ENCODE data around the gene TBC1D22A.

Gene TBC1D22A

GRCh38 chr22:46925818-46926217 lies 163.4 kb downstream of the TBC1D22A start:
- no peak for TF ChIP-seq CTCF (IDR thresholded peaks at IDR 0.05; ENCODE audit: insufficient read depth, low read length, missing control alignments)
- no peak for DNase-seq (ENCODE audit: low read depth, low spot score)
- no peak overlapping the region for H3K4me3 ChIP-seq (ENCODE audit: low read depth, low read length)
- CTCF ChIA-PET, result no interaction called here
- POLR2A ChIA-PET, result no interaction called here

DNA sequence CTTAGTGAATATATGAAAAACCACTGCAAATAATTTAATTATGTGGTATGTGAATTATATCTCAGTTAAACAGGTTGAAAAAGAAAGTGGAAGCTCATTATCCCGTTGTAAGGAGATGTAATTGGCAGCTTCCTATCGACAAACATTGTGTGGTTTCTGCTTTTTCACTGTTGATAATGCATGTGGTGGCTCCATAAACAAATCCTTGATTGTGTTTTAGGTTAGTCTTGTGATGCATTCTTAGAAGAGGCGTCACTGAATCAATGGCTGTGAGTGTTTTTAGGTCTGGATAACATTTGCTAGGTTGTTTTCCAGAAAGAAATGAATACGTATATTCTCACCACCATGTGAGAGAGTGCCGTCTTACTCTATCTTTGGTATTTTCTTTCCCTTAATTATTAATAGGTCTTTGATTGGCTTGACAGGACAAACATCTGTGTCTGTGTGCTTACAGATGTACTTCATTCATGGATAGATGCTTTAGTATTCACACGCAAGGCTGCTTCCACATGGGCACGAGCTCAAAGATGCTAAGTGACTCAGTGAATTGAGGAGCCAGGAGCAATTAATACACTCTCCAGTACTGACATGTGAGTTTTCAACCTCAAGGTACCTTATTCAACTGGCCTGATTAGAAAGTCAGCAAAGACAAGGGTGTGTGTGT lies 166.7 kb downstream of the TBC1D22A start:
- CTCF ChIA-PET, result no interaction called here
- no peak for TF ChIP-seq CTCF (IDR thresholded peaks at IDR 0.05; ENCODE audit: insufficient read depth, low read length, missing control alignments)
- POLR2A ChIA-PET, result no interaction called here
- DNase-seq (ENCODE audit: low read depth, low spot score), result no peak
- H3K4me3 ChIP-seq (ENCODE audit: low read depth, low read length), result no peak overlapping the region

DNA sequence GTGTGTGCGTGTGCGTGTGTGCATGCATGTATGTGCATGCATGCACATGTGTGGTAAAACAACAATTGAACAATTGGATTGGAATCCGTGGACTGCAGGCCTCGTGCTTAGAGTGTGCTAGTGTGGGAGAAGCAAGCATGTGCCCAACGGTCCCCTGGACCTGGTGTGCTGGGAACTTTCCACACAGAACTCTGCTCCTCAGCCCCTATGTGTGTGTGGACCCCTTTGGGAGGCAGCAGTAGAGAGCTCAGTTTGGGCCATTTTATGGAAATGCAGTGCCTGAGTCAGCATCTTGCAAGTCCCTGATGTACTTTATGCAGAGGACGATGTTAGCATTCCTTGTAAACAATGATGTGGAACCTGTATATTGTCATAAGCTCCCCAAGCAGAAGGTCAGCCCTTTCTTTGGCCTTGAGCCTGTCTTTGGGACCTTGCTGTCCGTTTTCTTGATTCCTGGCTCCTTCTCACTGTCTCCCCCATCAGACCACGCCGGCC lies 167.3 kb downstream of the TBC1D22A start:
- DNase-seq (ENCODE audit: low read depth, low spot score), result no peak
- H3K4me3 ChIP-seq (ENCODE audit: low read depth, low read length), result no peak overlapping the region
- TF ChIP-seq CTCF (IDR thresholded peaks at IDR 0.05; ENCODE audit: insufficient read depth, low read length, missing control alignments), result no peak
- CTCF ChIA-PET, result no interaction called here
- POLR2A ChIA-PET, result no interaction called here

GRCh38 chr22:46931414-46931813 lies 169.0 kb downstream of the TBC1D22A start:
- CTCF ChIA-PET, result interaction anchor here (0.9 to 1.2 kb wide), 3 partner anchors 12 to 172 kb away, joined by 3 read pairs; no protein-coding TSS in a partner anchor
- no peak overlapping the region for H3K4me3 ChIP-seq (ENCODE audit: low read depth, low read length)
- no peak for DNase-seq (ENCODE audit: low read depth, low spot score)
- POLR2A ChIA-PET, result no interaction called here
- peak; percentile 42 for TF ChIP-seq CTCF (IDR thresholded peaks at IDR 0.05; ENCODE audit: insufficient read depth, low read length, missing control alignments)

DNA sequence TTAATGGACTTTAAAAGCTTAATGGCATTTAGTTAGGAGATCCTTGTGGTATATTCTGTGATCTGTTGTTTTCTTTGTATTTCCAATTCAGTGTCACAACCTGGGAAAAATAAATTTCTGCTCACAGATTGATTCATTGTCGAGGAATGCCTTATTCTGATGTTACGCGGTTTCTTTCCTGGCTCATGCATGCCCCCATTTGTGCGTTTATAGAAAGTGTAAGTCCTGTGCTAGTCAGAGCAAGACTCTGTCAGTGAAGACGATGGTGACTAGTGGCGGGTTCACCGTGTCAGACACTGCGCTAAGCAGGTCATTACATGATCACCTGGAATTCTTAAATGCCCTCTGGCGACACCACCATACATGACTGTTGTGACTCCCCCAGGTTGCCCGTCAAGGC lies 169.4 kb downstream of the TBC1D22A start:
- POLR2A ChIA-PET, result no interaction called here
- H3K4me3 ChIP-seq (ENCODE audit: low read depth, low read length), result no peak overlapping the region
- TF ChIP-seq CTCF (IDR thresholded peaks at IDR 0.05; ENCODE audit: insufficient read depth, low read length, missing control alignments), result no peak
- no peak for DNase-seq (ENCODE audit: low read depth, low spot score)
- CTCF ChIA-PET, result interaction anchor here (1.0 to 1.2 kb wide), 2 partner anchors 11 to 173 kb away, joined by 3 read pairs; no protein-coding TSS in a partner anchor

DNA sequence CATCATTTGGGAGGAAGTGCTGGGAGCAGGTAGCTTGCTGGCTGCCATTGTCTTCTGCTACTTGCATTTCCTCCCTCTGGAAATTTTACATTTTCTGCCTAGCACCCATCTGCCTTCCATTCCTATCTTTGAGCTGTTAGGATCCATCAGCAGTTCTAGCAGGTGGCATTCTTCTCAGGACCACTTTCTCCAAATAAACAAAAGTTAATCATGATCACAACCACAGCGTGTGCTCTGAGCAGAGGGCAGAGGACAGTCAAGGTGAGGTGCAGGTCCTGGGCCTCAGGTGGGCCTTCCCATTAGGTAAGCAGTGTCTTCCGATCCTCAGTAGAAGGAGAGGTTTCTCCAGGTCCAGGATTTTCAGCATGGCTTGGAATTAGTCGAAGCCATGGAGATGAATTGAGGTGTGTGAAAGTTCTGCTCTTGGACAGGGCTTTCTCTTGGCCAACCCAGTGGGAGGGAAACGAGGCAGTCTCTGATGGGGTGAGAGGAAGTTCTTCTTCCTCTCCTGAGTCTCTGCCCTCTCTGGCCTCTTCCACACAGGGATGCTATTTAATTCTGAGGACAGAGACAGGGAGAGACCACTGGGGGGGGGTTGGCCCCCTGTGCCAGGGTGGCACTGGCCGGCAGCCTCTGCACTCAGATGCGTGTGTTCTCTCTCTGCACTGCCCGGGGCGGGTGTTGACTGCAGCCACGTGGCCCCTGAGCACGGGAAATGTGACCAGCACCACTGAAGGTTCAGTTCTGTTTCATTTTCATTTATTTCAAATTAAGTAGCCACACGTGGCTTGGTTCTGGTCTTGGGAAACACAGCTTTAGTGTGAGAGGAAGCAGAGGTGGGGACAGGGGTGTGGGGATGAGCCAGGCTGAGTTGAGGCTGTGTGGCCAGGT lies 170.8 kb downstream of the TBC1D22A start:
- no peak for DNase-seq (ENCODE audit: low read depth, low spot score)
- ChIA-PET CTCF (no interaction called here), POLR2A (interaction anchor here (0.7 kb wide), 1 partner anchor 14 kb away, joined by 5 read pairs; no protein-coding TSS in a partner anchor)
- TF ChIP-seq CTCF (IDR thresholded peaks at IDR 0.05; ENCODE audit: insufficient read depth, low read length, missing control alignments), result no peak
- H3K4me3 ChIP-seq (ENCODE audit: low read depth, low read length), result no peak overlapping the region
